LNCAP (cell line): Measurements from ENCODE around the gene ACBD5.

Experiments
- TF ChIP-seq, protein P1 (sequence below): fragments of 450-650 bp; IDR thresholded peaks from 2 replicates; pipeline ENCODE4 v1.5.1; 2017; ENCODE audit warnings: mild to moderate bottlenecking

Gene ACBD5

DNA sequence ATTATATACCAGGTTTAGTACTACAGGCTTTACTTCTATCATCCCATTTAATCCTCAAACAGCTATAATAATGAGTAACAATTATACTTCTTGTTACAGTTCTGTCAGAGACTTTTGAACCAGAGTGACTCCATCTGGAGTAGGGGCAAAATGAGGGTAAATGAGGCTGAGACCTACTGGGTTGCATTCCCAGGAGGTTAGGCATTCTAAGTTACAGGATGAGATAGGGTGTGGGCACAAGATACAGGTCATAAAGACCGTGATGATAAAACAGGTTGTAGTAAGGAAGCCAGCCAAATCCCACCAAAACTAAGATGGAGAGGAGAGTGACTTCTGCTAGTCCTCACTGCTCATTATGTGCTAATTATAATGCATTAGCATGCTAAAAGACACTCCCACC is 90.3 kb downstream of the ACBD5 start:
- TF ChIP-seq, protein P1, sequence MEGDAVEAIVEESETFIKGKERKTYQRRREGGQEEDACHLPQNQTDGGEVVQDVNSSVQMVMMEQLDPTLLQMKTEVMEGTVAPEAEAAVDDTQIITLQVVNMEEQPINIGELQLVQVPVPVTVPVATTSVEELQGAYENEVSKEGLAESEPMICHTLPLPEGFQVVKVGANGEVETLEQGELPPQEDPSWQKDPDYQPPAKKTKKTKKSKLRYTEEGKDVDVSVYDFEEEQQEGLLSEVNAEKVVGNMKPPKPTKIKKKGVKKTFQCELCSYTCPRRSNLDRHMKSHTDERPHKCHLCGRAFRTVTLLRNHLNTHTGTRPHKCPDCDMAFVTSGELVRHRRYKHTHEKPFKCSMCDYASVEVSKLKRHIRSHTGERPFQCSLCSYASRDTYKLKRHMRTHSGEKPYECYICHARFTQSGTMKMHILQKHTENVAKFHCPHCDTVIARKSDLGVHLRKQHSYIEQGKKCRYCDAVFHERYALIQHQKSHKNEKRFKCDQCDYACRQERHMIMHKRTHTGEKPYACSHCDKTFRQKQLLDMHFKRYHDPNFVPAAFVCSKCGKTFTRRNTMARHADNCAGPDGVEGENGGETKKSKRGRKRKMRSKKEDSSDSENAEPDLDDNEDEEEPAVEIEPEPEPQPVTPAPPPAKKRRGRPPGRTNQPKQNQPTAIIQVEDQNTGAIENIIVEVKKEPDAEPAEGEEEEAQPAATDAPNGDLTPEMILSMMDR = no peak

DNA sequence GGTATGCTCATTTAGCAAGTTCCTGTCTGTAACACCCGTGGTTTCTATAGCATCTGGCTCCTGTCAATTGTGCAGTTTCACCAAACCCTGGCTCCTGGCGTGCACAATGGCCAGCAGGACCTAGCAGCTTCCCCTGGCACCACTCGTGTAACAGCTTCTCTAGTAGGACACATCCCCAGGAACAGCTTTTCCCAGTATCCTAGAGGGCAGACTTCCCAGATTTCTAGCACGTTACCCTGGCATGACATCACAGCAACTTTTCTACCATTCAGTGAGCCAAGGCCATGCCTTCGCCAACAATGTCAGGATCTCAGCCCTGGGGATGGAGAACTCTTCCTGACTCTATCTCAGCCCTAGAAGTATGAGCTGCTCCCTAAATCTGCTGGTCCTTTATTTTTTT is 92.9 kb downstream of the ACBD5 start:
- TF ChIP-seq, protein P1 = no peak

DNA sequence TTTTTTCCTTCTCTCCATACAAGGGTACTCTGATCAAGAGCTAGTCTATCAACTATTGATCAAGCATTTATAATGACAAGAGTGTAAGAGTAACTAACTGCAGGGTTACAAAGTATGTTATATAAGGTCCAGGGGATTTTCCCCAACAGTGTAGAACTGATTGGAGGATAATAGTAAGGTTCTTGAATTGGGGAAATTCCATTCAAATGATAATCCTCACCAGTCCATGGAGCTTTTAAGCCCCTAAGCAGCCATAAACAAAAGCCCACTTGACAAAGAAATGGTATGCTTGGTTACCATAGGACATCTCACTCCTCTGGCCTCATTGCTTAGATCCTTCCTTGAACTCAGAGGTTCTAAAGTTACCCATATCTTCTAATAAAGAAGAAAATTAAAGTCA is 94.7 kb downstream of the ACBD5 start:
- TF ChIP-seq, protein P1 = no peak
